NCI-H146 (cell line): ENCODE data around the gene FOLR2.

Experiments
- DNase-seq: peaks from one replicate; lab custom pipeline; 2025; lab: John Stamatoyannopoulos, UW

Gene FOLR2

DNA sequence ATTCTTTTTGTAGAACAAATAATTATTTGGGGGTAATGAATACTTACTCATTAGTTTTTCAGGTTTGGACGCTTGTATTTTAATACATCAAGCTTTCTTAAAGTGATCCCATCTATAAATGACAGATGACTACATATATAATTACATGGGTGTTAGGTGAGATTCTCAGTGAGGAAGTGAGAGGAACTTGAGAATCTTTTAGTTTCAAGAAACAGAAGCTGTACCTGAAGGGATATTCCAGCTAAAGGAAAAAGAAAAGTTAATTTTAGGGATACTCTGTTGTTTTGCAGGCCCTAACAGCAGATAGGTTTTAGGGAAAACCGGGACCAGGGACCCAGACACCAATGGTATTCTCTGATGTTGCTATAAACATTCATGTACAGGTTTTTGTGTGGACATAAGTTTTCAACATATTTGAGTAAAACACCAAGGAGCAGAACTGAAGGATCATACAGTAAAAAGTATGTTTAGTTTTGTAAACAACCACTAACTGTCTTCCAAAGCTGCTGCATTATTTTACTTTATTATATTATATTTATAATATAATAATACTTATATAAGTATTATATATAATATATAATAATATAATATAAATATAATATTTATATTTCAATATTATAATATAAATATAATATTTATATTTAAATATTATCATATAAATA lies 51.5 kb downstream of the FOLR2 start:
- no peak for DNase-seq
